ENCODE measurements around the gene PDX1.

GRCh38 chr13:27952876-27953675 is 33.3 kb downstream of the PDX1 start:
- TF ChIP-seq CTCF (IDR thresholded peaks at IDR 0.05) (no peak), POLR2A (IDR thresholded peaks at IDR 0.05) (peak in 2 of 3 donors; percentile 79 to 81)
